HL-60/S4 (cell line): ENCODE results near the gene OBSCN.

Experiments
- in situ Hi-C: fragments of 300-500 bp; cut with MboI; formaldehyde crosslinking; loops from 2 replicates; pipeline ENCODE4 v1.14.3; 2022; ENCODE audit warnings: low sequenced_read_pairs

OBSCN gene

DNA sequence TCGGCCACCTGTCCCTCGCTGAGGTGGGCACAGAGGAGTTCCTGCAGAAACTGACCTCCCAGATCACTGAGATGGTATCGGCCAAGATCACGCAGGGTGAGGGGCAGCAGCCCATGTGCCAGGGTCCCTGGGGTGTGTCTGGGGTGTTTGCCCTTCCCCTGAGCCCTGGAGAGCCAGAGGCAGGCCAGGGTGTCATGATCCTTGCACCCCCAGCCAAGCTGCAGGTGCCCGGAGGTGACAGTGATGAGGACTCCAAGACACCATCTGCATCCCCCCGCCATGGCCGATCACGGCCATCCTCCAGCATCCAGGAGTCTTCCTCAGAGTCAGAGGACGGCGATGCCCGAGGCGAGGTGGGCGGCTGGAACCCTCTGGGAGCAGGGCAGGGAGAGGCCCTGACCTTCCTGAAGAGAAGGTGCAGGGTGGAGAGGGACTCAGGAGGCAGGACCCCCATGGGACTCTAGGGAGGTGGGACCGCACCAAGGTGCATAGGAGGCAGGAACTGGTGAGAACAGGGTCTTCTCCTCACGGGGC, 129.3 kb downstream of the OBSCN start:
- in situ Hi-C loops, result no loop called here

DNA sequence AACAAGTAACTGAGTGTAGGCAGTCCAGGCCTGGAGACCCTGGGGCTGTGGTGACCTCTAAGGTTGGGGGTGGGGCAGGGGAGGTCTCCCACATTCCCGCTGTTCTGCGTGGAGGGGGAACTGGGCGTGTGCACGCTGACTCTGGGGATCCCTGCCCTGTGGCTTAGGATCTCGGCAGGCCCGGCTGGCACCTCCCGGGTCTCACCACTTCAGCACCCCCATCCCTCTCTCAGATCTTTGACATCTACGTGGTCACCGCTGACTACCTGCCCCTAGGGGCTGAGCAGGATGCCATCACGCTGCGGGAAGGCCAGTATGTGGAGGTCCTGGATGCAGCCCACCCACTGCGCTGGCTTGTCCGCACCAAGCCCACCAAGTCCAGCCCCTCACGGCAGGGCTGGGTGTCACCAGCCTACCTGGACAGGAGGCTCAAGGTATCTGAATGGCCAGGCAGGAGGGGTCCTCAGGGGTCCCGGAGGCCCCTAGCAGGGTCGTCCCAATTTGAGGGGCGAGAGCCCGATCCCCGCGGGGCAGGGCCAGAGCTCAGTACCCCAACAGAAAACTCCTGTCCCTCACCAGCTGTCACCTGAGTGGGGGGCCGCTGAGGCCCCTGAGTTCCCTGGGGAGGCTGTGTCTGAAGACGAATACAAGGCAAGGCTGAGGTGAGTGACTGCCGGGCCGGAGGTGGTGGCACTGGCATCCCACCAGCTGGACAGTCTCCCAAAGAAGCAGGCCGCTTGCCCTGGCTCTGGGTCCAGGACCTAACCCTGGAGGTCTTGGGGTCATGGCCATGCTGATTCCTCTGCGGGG, 130.1 kb downstream of the OBSCN start:
- in situ Hi-C loops, result no loop called here

GRCh38 chr1:228338521-228339051, 130.7 kb downstream of the OBSCN start:
- in situ Hi-C loops, result no loop called here

DNA sequence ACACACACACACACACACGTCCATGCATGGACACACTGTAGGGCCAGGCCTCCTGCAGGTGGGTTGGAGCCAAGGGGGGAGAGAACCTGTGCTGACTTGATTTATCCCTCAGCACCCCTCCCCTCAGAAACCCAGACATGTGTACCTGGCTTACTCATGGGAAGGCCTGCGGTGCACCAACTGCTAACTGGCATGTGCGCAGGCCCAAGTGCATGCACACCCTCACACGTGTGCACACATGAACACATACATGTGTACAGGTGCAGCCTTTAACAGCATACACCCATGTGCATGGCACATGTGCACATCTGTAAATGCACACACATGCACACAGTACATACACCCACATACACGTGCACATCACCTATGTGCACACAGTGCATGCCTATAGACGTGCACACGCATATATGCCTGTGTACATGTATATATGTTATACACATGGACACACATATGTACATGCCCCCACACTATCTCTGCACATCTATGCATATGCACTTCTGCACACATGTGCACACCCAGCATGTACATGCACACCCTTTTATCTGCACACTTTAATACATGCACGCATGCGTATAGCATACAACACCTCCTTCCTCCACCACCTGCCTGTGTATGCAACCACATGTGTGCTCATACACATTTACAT, 131.3 kb downstream of the OBSCN start:
- in situ Hi-C loops, result no loop called here

DNA sequence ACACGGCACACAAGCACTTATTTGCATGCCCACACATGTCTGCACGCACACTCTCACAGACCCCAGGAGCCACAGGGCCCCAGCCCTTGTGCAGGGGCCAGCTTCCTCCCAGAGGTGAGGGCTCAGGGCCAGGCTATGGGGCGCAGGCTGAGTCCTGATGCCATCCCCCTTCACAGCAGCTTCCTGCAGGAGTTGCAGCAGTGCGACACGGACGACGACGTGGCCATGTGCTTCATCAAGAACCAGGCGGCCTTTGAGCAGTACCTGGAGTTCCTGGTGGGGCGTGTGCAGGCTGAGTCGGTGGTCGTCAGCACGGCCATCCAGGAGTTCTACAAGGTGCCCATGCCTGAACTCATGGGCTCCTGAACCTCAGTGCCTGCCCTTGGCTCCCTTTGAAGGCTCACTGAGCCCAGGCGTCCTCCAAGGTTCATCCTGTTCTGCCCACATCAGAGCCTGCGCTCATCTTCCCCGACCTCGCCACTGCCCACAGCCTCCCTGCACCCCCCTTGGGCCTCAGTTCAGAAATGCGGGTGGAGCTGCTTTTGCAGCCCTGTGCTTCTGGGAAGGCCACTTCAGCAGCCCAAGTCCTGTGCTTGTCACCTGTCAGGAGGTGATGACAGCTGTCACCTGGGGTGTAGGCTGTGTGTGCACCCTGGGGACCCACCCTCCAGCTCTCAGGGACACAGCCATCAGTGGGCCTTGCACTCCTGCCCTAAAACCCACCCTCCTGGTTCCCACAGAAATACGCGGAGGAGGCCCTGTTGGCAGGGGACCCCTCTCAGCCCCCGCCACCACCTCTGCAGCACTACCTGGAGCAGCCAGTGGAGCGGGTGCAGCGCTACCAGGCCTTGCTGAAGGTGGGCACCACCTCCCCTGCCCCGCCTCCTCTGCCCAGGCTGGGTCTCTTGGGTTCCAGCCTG, 132.2 kb downstream of the OBSCN start:
- in situ Hi-C loops, result no loop called here

GRCh38 chr1:228340686-228341449, 133.0 kb downstream of the OBSCN start:
- in situ Hi-C loops, result no loop called here

DNA sequence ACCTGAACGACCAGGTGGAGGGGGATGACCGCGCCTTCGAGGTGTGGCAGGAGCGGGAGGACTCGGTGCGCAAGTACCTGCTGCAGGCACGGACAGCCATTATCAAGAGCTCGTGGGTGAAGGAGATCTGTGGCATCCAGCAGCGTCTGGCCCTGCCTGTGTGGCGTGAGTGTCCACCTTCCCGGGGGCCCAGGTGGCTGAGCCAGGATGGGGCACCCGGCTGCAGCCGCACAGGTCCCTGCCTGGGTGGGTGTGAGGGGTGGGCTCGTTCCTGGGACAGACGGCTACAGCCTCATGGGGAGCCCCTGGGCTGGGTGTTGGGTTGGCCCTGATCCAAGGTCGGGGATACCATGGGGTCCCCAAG, 133.6 kb downstream of the OBSCN start:
- in situ Hi-C loops, result no loop called here

GRCh38 chr1:228341814-228342626, 134.2 kb downstream of the OBSCN start:
- in situ Hi-C loops, result no loop called here

- in situ Hi-C loops, result no loop called here
Measured at GRCh38 chr1:228342627-228343190, 134.9 kb downstream of the OBSCN start.

DNA sequence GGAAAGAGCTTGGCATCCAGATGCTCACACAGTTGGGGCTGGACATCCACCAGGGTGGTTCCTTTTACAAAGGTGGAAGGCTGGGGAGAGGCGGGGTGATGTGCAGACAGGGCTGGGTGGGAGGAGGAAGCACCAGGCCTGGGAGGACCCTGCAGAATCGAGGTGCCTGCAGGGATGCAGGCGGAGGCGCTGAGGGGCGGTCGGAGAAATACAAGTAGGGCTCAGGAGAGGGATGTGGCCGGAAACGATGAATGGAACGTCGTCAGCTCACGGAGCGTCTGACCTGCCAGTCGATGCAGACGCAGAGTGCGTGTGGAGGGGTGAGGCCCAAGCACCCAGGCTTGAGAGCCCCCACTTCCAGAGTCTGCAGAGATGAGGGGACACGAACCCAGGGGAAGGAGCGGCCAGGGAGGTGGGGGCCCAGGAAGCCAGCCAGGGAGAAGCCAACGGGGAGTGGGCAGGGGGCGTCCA, 135.4 kb downstream of the OBSCN start:
- in situ Hi-C loops, result no loop called here

- in situ Hi-C loops, result no loop called here
Measured at GRCh38 chr1:228344631-228345072, 136.8 kb downstream of the OBSCN start.

- in situ Hi-C loops, result no loop called here
Measured at GRCh38 chr1:228345201-228345930, 137.5 kb downstream of the OBSCN start.

- in situ Hi-C loops, result no loop called here
Measured at GRCh38 chr1:228346731-228347130, 138.9 kb downstream of the OBSCN start.

DNA sequence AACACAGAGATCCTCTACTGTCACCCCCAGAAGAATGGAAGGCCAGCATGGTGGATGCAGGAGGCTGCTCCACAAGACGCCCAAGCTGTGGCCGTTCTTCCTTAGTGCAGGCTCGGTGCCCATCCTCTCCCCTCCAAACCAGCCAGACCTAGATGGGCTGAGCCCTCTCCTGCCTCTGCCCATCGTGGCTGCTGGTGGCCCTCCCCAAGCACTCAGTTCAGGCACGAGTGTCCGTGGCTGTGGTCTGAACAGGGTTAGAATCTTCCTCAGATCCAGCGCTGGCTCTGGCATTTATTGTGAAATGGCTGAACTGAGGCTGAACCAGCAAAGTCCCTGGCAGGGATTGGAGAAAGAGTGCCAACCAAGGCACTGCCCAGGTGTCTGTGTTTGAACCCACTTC, 139.3 kb downstream of the OBSCN start:
- in situ Hi-C loops, result no loop called here

DNA sequence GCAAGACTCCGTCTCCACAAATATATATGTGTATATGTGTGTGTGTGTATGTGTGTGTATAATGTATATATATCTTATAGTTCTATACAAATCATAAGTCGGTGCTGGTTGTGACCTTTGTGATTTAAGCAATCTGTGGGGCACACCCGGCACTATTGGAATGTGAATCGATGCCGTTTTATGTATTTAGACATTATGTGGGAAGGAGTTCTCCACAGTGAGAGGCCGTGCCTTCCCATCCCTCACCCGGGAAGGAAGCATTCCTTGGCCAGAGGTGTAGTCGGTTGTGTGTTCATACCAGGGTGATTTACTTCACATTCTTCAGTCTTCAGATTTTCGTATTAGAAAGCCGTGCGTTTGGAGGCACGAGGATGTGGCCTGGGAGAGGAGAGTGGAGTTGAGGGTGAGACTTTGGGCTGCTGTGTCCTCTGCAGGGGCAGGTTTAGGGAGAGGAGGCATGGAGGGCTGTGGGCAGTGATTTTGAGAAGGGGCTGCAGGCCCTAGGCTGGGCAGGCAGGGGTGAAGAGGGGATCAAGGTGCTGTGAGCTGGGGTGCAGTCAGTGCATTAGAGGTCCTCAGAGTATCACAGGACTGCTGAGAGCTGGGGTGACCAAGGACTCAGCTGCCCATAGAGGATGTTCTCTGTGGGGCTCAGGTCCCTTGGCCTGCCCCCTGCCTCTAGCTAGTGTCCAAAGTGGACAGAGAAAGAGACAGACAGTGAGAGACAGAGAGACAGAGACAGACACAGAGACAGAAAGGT, 141.0 kb downstream of the OBSCN start:
- in situ Hi-C loops, result no loop called here

GRCh38 chr1:228349701-228350171, 141.9 kb downstream of the OBSCN start:
- in situ Hi-C loops, result no loop called here

DNA sequence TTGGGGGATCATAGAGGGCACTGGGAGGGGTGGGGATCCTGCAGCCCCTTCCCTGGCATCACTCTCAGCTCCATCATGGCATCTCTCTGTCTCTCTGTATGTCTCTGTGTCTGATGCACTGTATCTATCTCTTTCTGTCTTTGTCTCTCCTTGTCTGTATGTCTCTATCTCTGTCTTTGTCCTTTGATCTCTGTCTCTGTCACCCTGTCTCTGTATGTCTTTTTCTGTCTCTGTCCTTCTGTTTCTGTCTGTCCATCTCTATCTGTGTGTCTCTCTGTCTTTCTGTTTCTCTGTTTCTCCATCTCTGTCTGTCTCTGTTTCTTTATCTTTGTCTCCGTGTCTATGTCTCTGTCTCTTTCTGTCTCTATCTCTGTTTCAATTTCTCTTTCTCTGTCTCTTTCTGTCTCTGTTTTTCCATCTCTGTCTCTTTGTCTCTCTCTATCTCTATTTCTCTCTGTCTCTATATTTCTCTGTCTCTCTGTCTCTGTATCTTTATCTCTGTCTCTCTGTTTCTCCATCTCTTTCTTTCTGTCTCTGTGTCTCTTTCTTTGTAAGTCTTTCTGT, 142.4 kb downstream of the OBSCN start:
- in situ Hi-C loops, result no loop called here
